A673 (cell line): ENCODE measurements around the gene LRRC36. TPM values are rescaled to one million over a fixed set of nuclear protein-coding genes. Genes with fewer than 3 reads are reported as not detected.
A peak's percentile ranks its signal among the peaks of the same experiment; 100 is the strongest.

Source experiments
- BruUV-seq: library from RNA; stranded (reverse); fragments of 400-500 nt; replicated peaks from 2 replicates; lab custom pipeline; 2021; lab: Mats Ljungman, UMichigan
- CTCF ChIA-PET: fragments of 300-600 bp; sonication (Branson Sonifier 250); formaldehyde crosslinking; loops from one replicate; lab custom pipeline; 2022; ENCODE audit warnings: antibody characterized with exemption; lab: Charles Lee
- POLR2A ChIA-PET: fragments of 300-600 bp; sonication (Branson Sonifier 250); formaldehyde crosslinking; loops from one replicate; lab custom pipeline; 2022; ENCODE audit warnings: antibody characterized with exemption; ENCODE audit not compliant: low non-redundant PET; lab: Charles Lee
- DNase-seq: peaks from one replicate; pipeline ENCODE4 v3.0.0-alpha.2; 2015; ENCODE audit warnings: low spot score
- H3K27ac ChIP-seq: fragments of 200-600 bp; sonication (generic); 2 replicates; pipeline ENCODE4 v1.5.1; 2016; ENCODE audit warnings: mixed run types, low read depth, mild to moderate bottlenecking, mixed read lengths, antibody characterized with exemption, low read length; ENCODE audit not compliant: poor library complexity, severe bottlenecking
- H3K27me3 ChIP-seq: fragments of 200-600 bp; sonication (generic); replicated peaks from 2 replicates; pipeline ENCODE4 v1.6.1; 2017; ENCODE audit warnings: mixed run types, low read depth, mild to moderate bottlenecking, mixed read lengths, antibody characterized with exemption, low read length; ENCODE audit not compliant: insufficient read depth, poor library complexity
- H3K36me3 ChIP-seq: fragments of 200-600 bp; sonication (generic); 2 replicates; pipeline ENCODE4 v1.6.1; 2016; ENCODE audit warnings: mixed run types, mild to moderate bottlenecking, mixed read lengths, antibody characterized with exemption, low read length; ENCODE audit not compliant: insufficient read depth, poor library complexity, severe bottlenecking
- H3K4me1 ChIP-seq: fragments of 200-600 bp; sonication (generic); 2 replicates; pipeline ENCODE4 v1.6.1; 2017; ENCODE audit warnings: mixed run types, mild to moderate bottlenecking, mixed read lengths, antibody characterized with exemption, low read length; ENCODE audit not compliant: insufficient read depth, poor library complexity, severe bottlenecking
- H3K4me3 ChIP-seq: fragments of 200-600 bp; sonication (generic); 2 replicates; pipeline ENCODE4 v1.5.1; 2016; ENCODE audit warnings: low read depth, mixed run types, mild to moderate bottlenecking, mixed read lengths, low read length; ENCODE audit not compliant: poor library complexity, severe bottlenecking
- H3K9me3 ChIP-seq: fragments of 200-600 bp; sonication (generic); 2 replicates; pipeline ENCODE4 v1.6.1; 2016; ENCODE audit warnings: mixed run types, low read depth, mild to moderate bottlenecking, mixed read lengths, antibody characterized with exemption, low read length; ENCODE audit not compliant: poor library complexity, severe bottlenecking
- EZH2 ChIP-seq: fragments of 200-600 bp; sonication (generic); IDR thresholded peaks from 2 replicates; pipeline ENCODE4 v1.6.1; 2017; ENCODE audit warnings: borderline replicate concordance, low read depth, mild to moderate bottlenecking, mixed read lengths, antibody characterized with exemption, low read length; ENCODE audit not compliant: poor library complexity, severe bottlenecking
- intact Hi-C: fragments of 100-400 bp; cut with micrococcal nuclease; formaldehyde crosslinking; loops from one replicate; pipeline ENCODE4 v1.10.0; 2022; ENCODE audit not compliant: unreplicated experiment
- total RNA-seq: library from RNA; stranded (reverse); gene quantifications from 2 replicates; pipeline ENCODE4 v1.2.3, GENCODE V29; 2021
- TF ChIP-seq, protein P1 (sequence below): fragments of 300-800, 200-600 bp; sonication (generic); conservative IDR thresholded peaks from 2 replicates; pipeline ENCODE4 v1.5.1; 2017; ENCODE audit warnings: low read depth, mild to moderate bottlenecking, antibody characterized with exemption, low read length, moderate library complexity, mixed read lengths

Gene LRRC36
- total RNA-seq, 1 experiment from 2014 or later, result not detected

DNA sequence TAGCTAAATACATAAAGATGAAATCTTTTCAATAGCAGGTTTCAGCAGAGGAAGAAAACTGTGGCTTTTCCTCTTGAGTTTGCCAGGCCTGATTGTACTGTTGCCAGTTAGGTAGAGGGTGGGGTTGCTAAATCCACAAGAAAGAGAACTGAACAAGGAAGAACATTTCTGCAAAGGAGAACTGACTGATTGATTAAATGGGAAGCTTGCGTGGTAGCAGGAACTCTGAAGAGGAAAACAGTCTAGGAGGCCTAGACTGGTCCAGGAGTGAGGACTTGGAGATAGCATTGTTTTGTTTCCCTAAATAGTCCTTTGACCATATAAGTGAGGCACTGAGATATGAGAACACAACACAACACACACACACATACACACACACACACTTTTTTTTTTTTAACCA is 18.8 kb downstream of the LRRC36 start:
- intact Hi-C loops, result no loop called here
- Histone ChIP-seq H3K9me3 (no peaks in the 10 kb centered on the region), H3K36me3 (no peaks in the 10 kb centered on the region), H3K4me3 (no peak overlapping the region), H3K27me3 (no peaks in the 10 kb centered on the region), H3K27ac (no peak overlapping the region), H3K4me1 (no peaks in the 10 kb centered on the region)
- BruUV-seq, result no TSS peak
- no peak for TF ChIP-seq EZH2
- TF ChIP-seq, protein P1, sequence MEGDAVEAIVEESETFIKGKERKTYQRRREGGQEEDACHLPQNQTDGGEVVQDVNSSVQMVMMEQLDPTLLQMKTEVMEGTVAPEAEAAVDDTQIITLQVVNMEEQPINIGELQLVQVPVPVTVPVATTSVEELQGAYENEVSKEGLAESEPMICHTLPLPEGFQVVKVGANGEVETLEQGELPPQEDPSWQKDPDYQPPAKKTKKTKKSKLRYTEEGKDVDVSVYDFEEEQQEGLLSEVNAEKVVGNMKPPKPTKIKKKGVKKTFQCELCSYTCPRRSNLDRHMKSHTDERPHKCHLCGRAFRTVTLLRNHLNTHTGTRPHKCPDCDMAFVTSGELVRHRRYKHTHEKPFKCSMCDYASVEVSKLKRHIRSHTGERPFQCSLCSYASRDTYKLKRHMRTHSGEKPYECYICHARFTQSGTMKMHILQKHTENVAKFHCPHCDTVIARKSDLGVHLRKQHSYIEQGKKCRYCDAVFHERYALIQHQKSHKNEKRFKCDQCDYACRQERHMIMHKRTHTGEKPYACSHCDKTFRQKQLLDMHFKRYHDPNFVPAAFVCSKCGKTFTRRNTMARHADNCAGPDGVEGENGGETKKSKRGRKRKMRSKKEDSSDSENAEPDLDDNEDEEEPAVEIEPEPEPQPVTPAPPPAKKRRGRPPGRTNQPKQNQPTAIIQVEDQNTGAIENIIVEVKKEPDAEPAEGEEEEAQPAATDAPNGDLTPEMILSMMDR, result no peak
- ChIA-PET POLR2A (no interaction called here), CTCF (no interaction called here)
- no peak for DNase-seq

DNA sequence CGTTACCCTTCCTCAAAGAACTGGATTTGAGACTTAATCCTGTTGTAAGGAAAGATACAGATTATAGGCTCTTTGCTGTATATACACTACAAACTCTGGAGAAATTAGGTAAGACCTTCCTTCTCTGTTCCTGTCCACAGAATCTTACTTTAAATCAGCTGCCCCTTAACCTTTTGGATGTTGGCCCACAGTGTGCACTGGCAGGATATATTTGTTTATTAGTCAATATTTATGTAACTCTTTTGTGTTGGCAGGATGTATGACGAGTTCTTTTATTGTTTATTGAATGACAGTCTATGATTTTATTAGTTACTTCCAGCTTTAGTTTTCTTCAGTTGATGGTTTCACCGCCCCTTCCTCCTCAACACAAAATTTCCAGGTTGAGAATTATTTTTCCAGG is 19.7 kb downstream of the LRRC36 start:
- intact Hi-C loops, result no loop called here
- POLR2A ChIA-PET, result no interaction called here
- TF ChIP-seq EZH2, result no peak
- TF ChIP-seq, protein P1, result no peak
- Histone ChIP-seq H3K4me3 (no peak overlapping the region), H3K4me1 (no peaks in the 10 kb centered on the region), H3K27me3 (no peaks in the 10 kb centered on the region), H3K36me3 (no peaks in the 10 kb centered on the region), H3K9me3 (no peaks in the 10 kb centered on the region), H3K27ac (no peak overlapping the region)
- CTCF ChIA-PET, result no interaction called here
- no peak for DNase-seq
- BruUV-seq, result no TSS peak

DNA sequence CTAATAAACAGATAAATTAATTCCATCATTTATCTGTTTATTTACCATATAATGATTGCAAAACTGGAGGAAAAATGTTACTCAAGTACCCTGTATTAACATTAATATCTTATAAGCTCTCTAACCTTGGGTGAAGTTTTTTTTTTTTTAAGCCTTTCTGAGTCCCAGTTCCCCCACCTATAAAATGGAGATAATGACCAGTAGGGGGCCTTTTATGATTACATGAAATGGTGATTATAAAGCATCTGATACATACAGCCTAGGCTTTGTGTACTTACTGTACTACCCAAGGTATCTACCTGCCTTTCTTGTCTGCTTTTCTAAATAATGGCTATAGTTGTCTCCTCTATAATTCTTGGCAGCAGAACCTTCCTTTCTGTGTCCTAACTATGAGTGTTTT is 22.6 kb downstream of the LRRC36 start:
- H3K9me3 ChIP-seq, result no peaks in the 10 kb centered on the region
- intact Hi-C loops, result no loop called here
- DNase-seq, result peak; percentile 29
- POLR2A ChIA-PET, result no interaction called here
- no TSS peak for BruUV-seq
- H3K36me3 ChIP-seq, result no peaks in the 10 kb centered on the region
- no peak overlapping the region for H3K4me3 ChIP-seq
- TF ChIP-seq, protein P1, result peak; percentile 46
- TF ChIP-seq EZH2, result no peak
- no peak overlapping the region for H3K27ac ChIP-seq
- no peaks in the 10 kb centered on the region for H3K27me3 ChIP-seq
- CTCF ChIA-PET, result interaction anchor here (0.5 to 0.7 kb wide), 3 partner anchors 16 to 679 kb away, joined by 3 to 6 read pairs (median 4); no protein-coding TSS in a partner anchor
- no peaks in the 10 kb centered on the region for H3K4me1 ChIP-seq
